Measurements from ENCODE around the gene CHCHD3. TPM values are rescaled to one million over a fixed set of nuclear protein-coding genes. Genes with fewer than 3 reads are reported as not detected.

CHCHD3 gene
- total RNA-seq (53.9 TPM), polyA plus RNA-seq (ENCODE audit: insufficient read depth, low read depth, low replicate concordance) (77.3 TPM)
- long read RNA-seq, donor 1, transcript CHCHD3-201 (8 exons, 1,598 nt) = major isoform, 27 of 27 reads
- long read RNA-seq, donor 1, partial matches to known transcripts = 0 of 27 reads
- long read RNA-seq, donor 1, other reads (novel, unspliced or antisense) = 0 of 27 reads
- long read RNA-seq, donor 2, transcript CHCHD3-201 (8 exons, 1,598 nt) = major isoform, 18 of 30 reads
- long read RNA-seq, donor 2, partial matches to known transcripts = 11 of 30 reads
- long read RNA-seq, donor 2, other reads (novel, unspliced or antisense) = 0 of 30 reads
- long read RNA-seq, donor 3, transcript CHCHD3-201 (8 exons, 1,598 nt) = major isoform, 36 of 55 reads
- long read RNA-seq, donor 3, partial matches to known transcripts = 19 of 55 reads
- long read RNA-seq, donor 3, other reads (novel, unspliced or antisense) = 0 of 55 reads
- long read RNA-seq, donor 4, transcript CHCHD3-201 (8 exons, 1,598 nt) = major isoform, 17 of 24 reads
- long read RNA-seq, donor 4, partial matches to known transcripts = 7 of 24 reads
- long read RNA-seq, donor 4, other reads (novel, unspliced or antisense) = 0 of 24 reads
- long read RNA-seq, donor 5, partial matches to known transcripts = 0 of 1 reads
- long read RNA-seq, donor 5, other reads (novel, unspliced or antisense) = 0 of 1 reads
- long read RNA-seq, donor 6, transcript CHCHD3-201 (8 exons, 1,598 nt) = major isoform, 51 of 99 reads
- long read RNA-seq, donor 6, partial matches to known transcripts = 48 of 99 reads
- long read RNA-seq, donor 6, other reads (novel, unspliced or antisense) = 0 of 99 reads
- long read RNA-seq, donor 7, transcript CHCHD3-201 (8 exons, 1,598 nt) = major isoform, 42 of 53 reads
- long read RNA-seq, donor 7, partial matches to known transcripts = 2 of 53 reads
- long read RNA-seq, donor 7, other reads (novel, unspliced or antisense) = 9 of 53 reads
- long read RNA-seq, donor 8, transcript CHCHD3-201 (8 exons, 1,598 nt) = major isoform, 24 of 40 reads
- long read RNA-seq, donor 8, partial matches to known transcripts = 16 of 40 reads
- long read RNA-seq, donor 8, other reads (novel, unspliced or antisense) = 0 of 40 reads
- long read RNA-seq, donor 9, transcript CHCHD3-201 (8 exons, 1,598 nt) = major isoform, 16 of 27 reads
- long read RNA-seq, donor 9, partial matches to known transcripts = 11 of 27 reads
- long read RNA-seq, donor 9, other reads (novel, unspliced or antisense) = 0 of 27 reads
- long read RNA-seq, donor 10, transcript CHCHD3-201 (8 exons, 1,598 nt) = major isoform, 20 of 37 reads
- long read RNA-seq, donor 10, partial matches to known transcripts = 12 of 37 reads
- long read RNA-seq, donor 10, other reads (novel, unspliced or antisense) = 5 of 37 reads

DNA sequence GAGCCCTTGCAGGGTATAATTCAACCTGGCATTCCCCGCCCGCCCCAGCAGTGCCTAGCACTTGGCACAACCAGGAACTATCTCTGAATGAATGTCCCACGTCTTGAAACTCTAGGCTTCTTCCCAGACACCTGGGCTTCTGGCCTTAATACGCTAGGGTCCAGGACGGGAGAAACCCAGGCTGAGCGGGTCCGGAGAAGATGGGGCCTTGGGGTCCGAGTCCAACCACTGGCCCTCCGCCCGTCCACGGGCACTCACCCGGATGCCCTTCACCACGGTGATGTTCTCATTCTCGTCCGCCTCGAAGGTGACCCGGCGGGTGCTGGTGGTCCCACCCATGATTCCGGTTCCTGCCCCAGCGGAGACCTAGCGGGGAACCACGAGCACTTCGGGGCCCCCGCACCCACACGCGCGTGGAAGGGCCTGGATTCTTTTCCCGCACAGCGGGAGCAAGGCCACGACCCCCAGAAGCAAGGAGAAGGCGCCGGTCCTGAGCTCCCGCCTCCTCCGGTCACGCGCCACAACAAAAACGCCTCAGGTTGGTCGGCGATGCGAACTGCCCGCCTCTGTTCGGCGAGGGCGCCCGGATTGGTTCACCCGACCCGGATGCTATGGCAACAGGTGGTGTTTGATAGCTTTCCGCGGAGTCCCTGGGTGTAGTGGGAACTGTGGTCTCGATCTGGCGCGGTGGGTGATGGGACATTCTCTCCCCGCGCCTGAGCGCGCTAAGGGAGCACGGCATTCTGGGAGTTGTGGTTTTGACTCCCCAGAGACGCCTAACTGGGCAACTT lies at the start of gene CHCHD3:
Gene CHCHD3, minus strand, starts transcription at position 492 of the 791 bp plus-strand sequence. Its CDS starts 153 bp downstream, at position 339.
- FAIRE-seq (peak; percentile 92), DNase-seq (peak; percentile 98 to 100 (median 99))
- Histone ChIP-seq H3K9me3 (ENCODE audit: control insufficient read depth in 2 of 3, insufficient read depth in 1 of 3, low read length in 3 of 3) (no peaks in the 10 kb centered on the region), H3K9ac (ENCODE audit: low read length in 3 of 3) (peak within 1 kb of the TSS; percentile 50 to 93 (median 71)), H3K36me3 (ENCODE audit: control insufficient read depth in 2 of 3, insufficient read depth in 3 of 3, low read length in 3 of 3) (no peaks in the 10 kb centered on the region), H3K27ac (ENCODE audit: low read depth in 2 of 2, low read length in 2 of 2) (peak within 1 kb of the TSS; percentile 76 to 89), H3K4me3 (ENCODE audit: low read length in 3 of 3) (peak within 1 kb of the TSS; percentile 66 to 95 (median 92)), H3K4me1 (ENCODE audit: control insufficient read depth in 2 of 3, insufficient read depth in 2 of 3, low read depth in 1 of 3, low read length in 3 of 3) (peaks cover 0 to 7% (median 5%) of the 10 kb centered on the region in 3 donors), H3K27me3 (ENCODE audit: control insufficient read depth, insufficient read depth, low read length) (no peaks in the 10 kb centered on the region)
- TF ChIP-seq, protein P1, sequence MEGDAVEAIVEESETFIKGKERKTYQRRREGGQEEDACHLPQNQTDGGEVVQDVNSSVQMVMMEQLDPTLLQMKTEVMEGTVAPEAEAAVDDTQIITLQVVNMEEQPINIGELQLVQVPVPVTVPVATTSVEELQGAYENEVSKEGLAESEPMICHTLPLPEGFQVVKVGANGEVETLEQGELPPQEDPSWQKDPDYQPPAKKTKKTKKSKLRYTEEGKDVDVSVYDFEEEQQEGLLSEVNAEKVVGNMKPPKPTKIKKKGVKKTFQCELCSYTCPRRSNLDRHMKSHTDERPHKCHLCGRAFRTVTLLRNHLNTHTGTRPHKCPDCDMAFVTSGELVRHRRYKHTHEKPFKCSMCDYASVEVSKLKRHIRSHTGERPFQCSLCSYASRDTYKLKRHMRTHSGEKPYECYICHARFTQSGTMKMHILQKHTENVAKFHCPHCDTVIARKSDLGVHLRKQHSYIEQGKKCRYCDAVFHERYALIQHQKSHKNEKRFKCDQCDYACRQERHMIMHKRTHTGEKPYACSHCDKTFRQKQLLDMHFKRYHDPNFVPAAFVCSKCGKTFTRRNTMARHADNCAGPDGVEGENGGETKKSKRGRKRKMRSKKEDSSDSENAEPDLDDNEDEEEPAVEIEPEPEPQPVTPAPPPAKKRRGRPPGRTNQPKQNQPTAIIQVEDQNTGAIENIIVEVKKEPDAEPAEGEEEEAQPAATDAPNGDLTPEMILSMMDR (IDR thresholded peaks at IDR 0.05; ENCODE audit: borderline replicate concordance, extremely low read depth, insufficient read depth) = no peak
- intact Hi-C loops (cut with DNase I) = no loop called here

DNA sequence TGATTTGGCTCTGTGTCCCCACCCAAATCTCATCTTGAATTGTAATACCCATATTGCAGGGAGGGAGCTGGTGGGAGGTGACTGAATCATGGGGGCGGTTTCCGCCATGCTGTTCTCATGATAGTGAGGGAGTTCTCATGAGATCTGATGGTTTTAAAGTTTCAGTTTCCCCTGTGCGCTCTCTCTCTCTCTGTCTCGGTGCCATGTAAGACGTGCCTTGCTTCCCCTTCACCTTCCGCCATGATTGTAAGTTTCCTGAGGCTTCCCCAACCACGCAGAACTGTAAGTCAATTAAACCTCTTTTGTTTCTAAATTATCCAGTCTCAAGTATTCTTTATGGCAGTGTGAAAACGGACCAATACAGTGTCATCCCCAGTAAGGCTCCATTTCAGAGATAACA lies 48.3 kb upstream of the CHCHD3 start:
- Histone ChIP-seq H3K27ac (ENCODE audit: low read depth in 2 of 2, low read length in 2 of 2) (no peak overlapping the region), H3K27me3 (ENCODE audit: control insufficient read depth, insufficient read depth, low read length) (no peaks in the 10 kb centered on the region), H3K9ac (ENCODE audit: low read length in 3 of 3) (no peak overlapping the region), H3K9me3 (ENCODE audit: control insufficient read depth in 2 of 3, insufficient read depth in 1 of 3, low read length in 3 of 3) (no peaks in the 10 kb centered on the region), H3K4me3 (ENCODE audit: low read length in 3 of 3) (no peak overlapping the region), H3K4me1 (ENCODE audit: control insufficient read depth in 2 of 3, insufficient read depth in 2 of 3, low read depth in 1 of 3, low read length in 3 of 3) (no peaks in the 10 kb centered on the region), H3K36me3 (ENCODE audit: control insufficient read depth in 2 of 3, insufficient read depth in 3 of 3, low read length in 3 of 3) (no peaks in the 10 kb centered on the region)
- FAIRE-seq (no peak), DNase-seq (no peak)
- intact Hi-C loops (cut with DNase I) = no loop called here
- TF ChIP-seq, protein P1 (IDR thresholded peaks at IDR 0.05; ENCODE audit: borderline replicate concordance, extremely low read depth, insufficient read depth) = no peak

DNA sequence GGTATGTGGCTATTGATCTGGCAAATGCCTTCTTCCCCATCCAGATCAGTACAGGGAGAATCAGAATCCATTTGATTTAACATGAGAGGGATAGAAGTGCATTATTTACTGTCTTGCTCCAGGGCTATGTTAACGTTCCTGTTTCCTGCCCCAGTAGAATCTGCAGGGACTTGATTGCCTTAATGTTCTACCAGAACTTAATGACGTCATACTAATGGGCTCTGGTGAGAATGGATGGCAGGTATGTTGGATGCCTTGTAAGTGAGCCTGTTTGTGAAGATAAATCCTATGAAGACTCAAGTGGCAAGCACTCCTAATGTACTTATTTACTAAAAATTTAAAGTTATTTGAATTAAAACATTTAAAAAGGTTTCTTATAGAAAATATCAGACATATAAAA lies 44.5 kb upstream of the CHCHD3 start:
- TF ChIP-seq, protein P1 (IDR thresholded peaks at IDR 0.05; ENCODE audit: borderline replicate concordance, extremely low read depth, insufficient read depth) = no peak
- Histone ChIP-seq H3K27ac (ENCODE audit: low read depth in 2 of 2, low read length in 2 of 2) (no peak overlapping the region), H3K27me3 (ENCODE audit: control insufficient read depth, insufficient read depth, low read length) (no peaks in the 10 kb centered on the region), H3K9me3 (ENCODE audit: control insufficient read depth in 2 of 3, insufficient read depth in 1 of 3, low read length in 3 of 3) (no peaks in the 10 kb centered on the region), H3K36me3 (ENCODE audit: control insufficient read depth in 2 of 3, insufficient read depth in 3 of 3, low read length in 3 of 3) (no peaks in the 10 kb centered on the region), H3K9ac (ENCODE audit: low read length in 3 of 3) (no peak overlapping the region), H3K4me3 (ENCODE audit: low read length in 3 of 3) (no peak overlapping the region), H3K4me1 (ENCODE audit: control insufficient read depth in 2 of 3, insufficient read depth in 2 of 3, low read depth in 1 of 3, low read length in 3 of 3) (no peaks in the 10 kb centered on the region)
- FAIRE-seq (no peak), DNase-seq (no peak)
- intact Hi-C loops (cut with DNase I) = no loop called here

All from kidney (tissue), 22 donors.